ENCODE data around the gene ARPC2. TPM values are rescaled to one million over a fixed set of nuclear protein-coding genes. Genes with fewer than 3 reads are reported as not detected.

Gene ARPC2
- total and polyA plus RNA-seq, 2 of the 13 experiments (the other 11 are each of a cell fraction or from before 2014, with no cell fraction given): 168 to 303 TPM

- TF ChIP-seq, protein P1, sequence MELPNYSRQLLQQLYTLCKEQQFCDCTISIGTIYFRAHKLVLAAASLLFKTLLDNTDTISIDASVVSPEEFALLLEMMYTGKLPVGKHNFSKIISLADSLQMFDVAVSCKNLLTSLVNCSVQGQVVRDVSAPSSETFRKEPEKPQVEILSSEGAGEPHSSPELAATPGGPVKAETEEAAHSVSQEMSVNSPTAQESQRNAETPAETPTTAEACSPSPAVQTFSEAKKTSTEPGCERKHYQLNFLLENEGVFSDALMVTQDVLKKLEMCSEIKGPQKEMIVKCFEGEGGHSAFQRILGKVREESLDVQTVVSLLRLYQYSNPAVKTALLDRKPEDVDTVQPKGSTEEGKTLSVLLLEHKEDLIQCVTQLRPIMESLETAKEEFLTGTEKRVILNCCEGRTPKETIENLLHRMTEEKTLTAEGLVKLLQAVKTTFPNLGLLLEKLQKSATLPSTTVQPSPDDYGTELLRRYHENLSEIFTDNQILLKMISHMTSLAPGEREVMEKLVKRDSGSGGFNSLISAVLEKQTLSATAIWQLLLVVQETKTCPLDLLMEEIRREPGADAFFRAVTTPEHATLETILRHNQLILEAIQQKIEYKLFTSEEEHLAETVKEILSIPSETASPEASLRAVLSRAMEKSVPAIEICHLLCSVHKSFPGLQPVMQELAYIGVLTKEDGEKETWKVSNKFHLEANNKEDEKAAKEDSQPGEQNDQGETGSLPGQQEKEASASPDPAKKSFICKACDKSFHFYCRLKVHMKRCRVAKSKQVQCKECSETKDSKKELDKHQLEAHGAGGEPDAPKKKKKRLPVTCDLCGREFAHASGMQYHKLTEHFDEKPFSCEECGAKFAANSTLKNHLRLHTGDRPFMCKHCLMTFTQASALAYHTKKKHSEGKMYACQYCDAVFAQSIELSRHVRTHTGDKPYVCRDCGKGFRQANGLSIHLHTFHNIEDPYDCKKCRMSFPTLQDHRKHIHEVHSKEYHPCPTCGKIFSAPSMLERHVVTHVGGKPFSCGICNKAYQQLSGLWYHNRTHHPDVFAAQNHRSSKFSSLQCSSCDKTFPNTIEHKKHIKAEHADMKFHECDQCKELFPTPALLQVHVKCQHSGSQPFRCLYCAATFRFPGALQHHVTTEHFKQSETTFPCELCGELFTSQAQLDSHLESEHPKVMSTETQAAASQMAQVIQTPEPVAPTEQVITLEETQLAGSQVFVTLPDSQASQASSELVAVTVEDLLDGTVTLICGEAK (IDR thresholded peaks at IDR 0.05): no peak
- TF ChIP-seq, protein P1 (CRISPR knock-in tag; IDR thresholded peaks at IDR 0.05): no peak
- TF ChIP-seq, protein P2, sequence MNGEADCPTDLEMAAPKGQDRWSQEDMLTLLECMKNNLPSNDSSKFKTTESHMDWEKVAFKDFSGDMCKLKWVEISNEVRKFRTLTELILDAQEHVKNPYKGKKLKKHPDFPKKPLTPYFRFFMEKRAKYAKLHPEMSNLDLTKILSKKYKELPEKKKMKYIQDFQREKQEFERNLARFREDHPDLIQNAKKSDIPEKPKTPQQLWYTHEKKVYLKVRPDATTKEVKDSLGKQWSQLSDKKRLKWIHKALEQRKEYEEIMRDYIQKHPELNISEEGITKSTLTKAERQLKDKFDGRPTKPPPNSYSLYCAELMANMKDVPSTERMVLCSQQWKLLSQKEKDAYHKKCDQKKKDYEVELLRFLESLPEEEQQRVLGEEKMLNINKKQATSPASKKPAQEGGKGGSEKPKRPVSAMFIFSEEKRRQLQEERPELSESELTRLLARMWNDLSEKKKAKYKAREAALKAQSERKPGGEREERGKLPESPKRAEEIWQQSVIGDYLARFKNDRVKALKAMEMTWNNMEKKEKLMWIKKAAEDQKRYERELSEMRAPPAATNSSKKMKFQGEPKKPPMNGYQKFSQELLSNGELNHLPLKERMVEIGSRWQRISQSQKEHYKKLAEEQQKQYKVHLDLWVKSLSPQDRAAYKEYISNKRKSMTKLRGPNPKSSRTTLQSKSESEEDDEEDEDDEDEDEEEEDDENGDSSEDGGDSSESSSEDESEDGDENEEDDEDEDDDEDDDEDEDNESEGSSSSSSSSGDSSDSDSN (CRISPR knock-in tag; IDR thresholded peaks at IDR 0.05): peak; percentile 56
- TF ChIP-seq POGZ (CRISPR knock-in tag; IDR thresholded peaks at IDR 0.05) (no peak), TBX2 (CRISPR knock-in tag; IDR thresholded peaks at IDR 0.05; ENCODE audit: borderline replicate concordance) (peak; percentile 73), ZMYM2 (CRISPR knock-in tag; IDR thresholded peaks at IDR 0.05) (peak; percentile 79), HIVEP1 (CRISPR knock-in tag; IDR thresholded peaks at IDR 0.05) (0 out of 2 replicates have a peak, but pooled peaks have one; percentile 11), KLF16 (CRISPR knock-in tag; IDR thresholded peaks at IDR 0.05) (no peak), PBX3 (CRISPR knock-in tag; IDR thresholded peaks at IDR 0.05; ENCODE audit: borderline replicate concordance) (no peak), FOXA3 (CRISPR knock-in tag; IDR thresholded peaks at IDR 0.05) (no peak; the same call in 1 of the 2 replicates), PRPF4 (IDR thresholded peaks at IDR 0.05; ENCODE audit: low read depth, low read length, poor library complexity, severe bottlenecking) (no peak), POGK (CRISPR knock-in tag; conservative IDR thresholded peaks at IDR 0.05) (0 out of 2 replicates have a peak, but pooled peaks have one; percentile 49), E2F5 (CRISPR knock-in tag; conservative IDR thresholded peaks at IDR 0.05) (no peak), MAFG (CRISPR knock-in tag; IDR thresholded peaks at IDR 0.05) (no peak)
Observed at GRCh38 chr2:218296847-218297246, 79.9 kb downstream of the ARPC2 start (continued).
